ENCODE data around the gene CD82. TPM values are rescaled to one million over a fixed set of nuclear protein-coding genes. Genes with fewer than 3 reads are reported as not detected.

Gene CD82
- total and polyA plus RNA-seq, 2 of the 13 experiments (the other 11 are each of a cell fraction or from before 2014, with no cell fraction given) = 0.05 TPM; not detected in 1

DNA sequence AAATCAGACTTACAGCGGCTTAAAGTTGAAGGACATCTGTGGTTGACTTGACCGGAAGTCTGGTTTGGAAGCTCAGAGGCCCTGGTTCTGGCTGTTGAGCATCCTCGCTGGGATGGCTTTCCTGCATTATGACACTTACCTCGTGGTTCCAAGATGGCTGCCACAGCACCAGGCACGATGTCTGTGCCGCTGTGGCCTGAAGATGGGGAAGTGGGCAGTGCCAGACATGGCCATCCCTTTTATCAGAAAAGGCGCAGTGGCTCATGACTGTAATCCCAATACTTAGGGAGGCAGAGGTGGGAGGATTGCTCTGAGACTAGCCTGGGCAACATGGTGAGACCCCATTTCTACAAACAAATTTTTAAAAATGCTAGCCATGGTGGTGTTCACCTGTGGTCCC is 40.5 kb downstream of the CD82 start (continued):
- TF ChIP-seq ZNF407 (CRISPR knock-in tag; IDR thresholded peaks at IDR 0.05; ENCODE audit: not compliant biosample characterization) (no peak), RFXAP (CRISPR knock-in tag; IDR thresholded peaks at IDR 0.05; ENCODE audit: borderline replicate concordance) (no peak), ZSCAN21 (CRISPR knock-in tag; IDR thresholded peaks at IDR 0.05; ENCODE audit: borderline replicate concordance) (no peak), ZBTB8A (CRISPR knock-in tag; IDR thresholded peaks at IDR 0.05; ENCODE audit: borderline replicate concordance, low read depth) (no peak), ZFY (CRISPR knock-in tag; IDR thresholded peaks at IDR 0.05) (no peak), USF2 (IDR thresholded peaks at IDR 0.05; ENCODE audit: low read depth, low read length) (no peak), USF2 (CRISPR knock-in tag; IDR thresholded peaks at IDR 0.05; ENCODE audit: borderline replicate concordance) (no peak), DZIP1 (CRISPR knock-in tag; IDR thresholded peaks at IDR 0.05) (no peak), CBX2 (IDR thresholded peaks at IDR 0.05; ENCODE audit: low read depth, low read length) (no peak), CBX2 (CRISPR knock-in tag; IDR thresholded peaks at IDR 0.05; ENCODE audit: low read depth) (no peak)
- TF ChIP-seq, protein P1, sequence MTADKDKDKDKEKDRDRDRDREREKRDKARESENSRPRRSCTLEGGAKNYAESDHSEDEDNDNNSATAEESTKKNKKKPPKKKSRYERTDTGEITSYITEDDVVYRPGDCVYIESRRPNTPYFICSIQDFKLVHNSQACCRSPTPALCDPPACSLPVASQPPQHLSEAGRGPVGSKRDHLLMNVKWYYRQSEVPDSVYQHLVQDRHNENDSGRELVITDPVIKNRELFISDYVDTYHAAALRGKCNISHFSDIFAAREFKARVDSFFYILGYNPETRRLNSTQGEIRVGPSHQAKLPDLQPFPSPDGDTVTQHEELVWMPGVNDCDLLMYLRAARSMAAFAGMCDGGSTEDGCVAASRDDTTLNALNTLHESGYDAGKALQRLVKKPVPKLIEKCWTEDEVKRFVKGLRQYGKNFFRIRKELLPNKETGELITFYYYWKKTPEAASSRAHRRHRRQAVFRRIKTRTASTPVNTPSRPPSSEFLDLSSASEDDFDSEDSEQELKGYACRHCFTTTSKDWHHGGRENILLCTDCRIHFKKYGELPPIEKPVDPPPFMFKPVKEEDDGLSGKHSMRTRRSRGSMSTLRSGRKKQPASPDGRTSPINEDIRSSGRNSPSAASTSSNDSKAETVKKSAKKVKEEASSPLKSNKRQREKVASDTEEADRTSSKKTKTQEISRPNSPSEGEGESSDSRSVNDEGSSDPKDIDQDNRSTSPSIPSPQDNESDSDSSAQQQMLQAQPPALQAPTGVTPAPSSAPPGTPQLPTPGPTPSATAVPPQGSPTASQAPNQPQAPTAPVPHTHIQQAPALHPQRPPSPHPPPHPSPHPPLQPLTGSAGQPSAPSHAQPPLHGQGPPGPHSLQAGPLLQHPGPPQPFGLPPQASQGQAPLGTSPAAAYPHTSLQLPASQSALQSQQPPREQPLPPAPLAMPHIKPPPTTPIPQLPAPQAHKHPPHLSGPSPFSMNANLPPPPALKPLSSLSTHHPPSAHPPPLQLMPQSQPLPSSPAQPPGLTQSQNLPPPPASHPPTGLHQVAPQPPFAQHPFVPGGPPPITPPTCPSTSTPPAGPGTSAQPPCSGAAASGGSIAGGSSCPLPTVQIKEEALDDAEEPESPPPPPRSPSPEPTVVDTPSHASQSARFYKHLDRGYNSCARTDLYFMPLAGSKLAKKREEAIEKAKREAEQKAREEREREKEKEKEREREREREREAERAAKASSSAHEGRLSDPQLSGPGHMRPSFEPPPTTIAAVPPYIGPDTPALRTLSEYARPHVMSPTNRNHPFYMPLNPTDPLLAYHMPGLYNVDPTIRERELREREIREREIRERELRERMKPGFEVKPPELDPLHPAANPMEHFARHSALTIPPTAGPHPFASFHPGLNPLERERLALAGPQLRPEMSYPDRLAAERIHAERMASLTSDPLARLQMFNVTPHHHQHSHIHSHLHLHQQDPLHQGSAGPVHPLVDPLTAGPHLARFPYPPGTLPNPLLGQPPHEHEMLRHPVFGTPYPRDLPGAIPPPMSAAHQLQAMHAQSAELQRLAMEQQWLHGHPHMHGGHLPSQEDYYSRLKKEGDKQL (CRISPR knock-in tag; IDR thresholded peaks at IDR 0.05; ENCODE audit: low read depth) = no peak
